ENCODE measurements around the gene PLA2G4F.
A peak's percentile ranks its signal among the peaks of the same experiment; 100 is the strongest.

PLA2G4F gene

DNA sequence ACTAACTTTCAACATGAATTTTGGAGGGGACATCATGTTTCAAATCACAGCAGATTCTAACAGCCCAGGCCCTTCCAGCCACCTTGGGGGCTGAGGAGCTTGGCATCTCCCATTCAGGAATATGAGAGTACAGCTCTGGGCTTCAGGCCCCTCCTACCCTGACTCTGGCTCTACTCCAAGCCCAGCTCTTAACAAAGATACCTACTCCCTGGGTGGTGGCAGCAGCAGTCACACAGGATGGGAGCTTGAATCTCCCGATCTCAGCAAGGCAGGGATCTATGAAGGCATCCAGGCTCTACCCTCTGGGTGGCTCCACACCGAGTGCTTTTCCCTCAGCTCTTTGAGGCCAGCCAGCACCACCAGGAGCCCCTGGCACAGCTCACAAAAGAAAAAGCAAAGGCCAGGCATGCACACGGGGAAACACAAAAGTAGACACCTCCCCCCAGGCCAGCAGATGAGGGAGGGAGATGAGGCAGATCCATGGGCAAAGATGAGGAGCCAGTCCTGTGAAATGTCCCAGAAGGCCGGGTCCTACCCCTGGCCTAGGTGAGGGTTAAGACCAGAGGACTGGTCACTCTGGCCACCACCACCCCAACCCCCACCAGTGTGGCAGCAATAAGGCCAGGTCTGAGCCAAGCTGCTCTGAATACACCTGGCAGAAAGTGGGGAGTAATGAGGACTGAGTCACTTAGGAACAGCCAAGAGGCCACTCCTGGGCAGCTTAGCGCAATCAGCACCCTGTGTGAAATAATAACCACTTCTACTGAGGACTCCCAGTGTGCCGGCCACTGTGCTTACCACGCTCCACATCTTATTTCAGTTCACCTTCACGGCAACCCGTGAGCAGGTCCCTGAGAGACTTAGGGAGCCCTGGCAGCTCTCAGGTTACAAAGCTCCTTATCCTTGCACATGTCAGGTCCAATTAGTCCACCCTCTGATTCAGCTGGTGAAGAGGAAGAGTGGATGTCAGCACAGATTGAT, 24.3 kb downstream of the PLA2G4F start:
- no peak for DNase-seq (ENCODE audit: low spot score)

DNA sequence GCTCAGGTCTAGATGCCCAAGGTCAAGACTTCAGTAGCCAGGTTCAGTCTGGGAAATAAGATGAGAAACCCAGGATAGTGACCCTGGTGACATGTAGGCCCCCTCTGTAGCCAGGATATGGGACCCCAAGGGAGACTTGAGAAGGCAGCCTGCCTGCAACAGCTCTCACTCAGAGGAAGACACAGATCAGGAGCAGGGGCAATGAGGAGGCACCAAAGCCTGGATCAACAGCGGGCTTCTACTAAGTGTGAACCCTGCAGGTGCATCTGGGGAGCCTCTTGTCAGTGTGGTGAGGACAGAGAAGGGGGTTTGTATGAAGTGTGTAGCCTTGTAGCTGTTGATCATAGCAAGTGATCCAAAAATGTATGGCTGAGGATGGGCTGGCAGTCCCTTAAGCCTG, 25.4 kb downstream of the PLA2G4F start:
- no peak for DNase-seq (ENCODE audit: low spot score)

DNA sequence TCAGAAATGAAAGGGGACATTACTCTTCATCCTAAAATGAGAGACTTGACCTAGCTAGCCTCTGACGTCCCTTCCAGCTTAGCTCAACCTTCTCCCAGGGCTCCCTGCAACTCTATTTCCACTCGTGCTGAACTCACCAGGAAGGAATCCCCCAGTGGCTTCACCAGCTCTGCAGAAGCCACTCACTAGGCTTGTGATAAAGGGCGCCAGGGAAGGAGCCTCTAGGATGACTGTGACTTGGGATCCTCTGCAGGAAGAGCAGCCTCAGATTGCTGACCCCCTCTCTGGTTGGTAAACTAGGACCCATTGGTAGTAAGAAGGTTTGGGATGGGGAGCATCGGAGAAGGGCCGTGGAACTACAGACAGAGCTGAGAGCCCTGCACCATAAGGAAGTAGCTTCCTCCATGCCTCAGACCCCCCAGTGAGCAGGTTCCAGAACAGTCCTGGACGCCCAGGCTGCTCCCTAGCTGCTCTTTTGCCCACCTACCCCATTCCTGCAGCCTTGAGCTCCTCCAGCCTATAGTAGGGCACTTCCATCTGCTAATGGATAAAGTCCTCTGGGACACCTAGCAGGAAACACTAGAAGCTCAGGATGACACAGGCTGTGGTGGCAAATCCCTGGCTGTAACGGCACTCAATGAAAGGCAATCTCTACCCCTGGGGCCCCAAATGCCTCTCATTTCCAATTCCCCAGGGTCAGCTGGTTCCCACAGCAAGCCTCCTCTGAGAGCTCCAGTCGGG, 26.0 kb downstream of the PLA2G4F start:
- DNase-seq (ENCODE audit: low spot score), result no peak

DNA sequence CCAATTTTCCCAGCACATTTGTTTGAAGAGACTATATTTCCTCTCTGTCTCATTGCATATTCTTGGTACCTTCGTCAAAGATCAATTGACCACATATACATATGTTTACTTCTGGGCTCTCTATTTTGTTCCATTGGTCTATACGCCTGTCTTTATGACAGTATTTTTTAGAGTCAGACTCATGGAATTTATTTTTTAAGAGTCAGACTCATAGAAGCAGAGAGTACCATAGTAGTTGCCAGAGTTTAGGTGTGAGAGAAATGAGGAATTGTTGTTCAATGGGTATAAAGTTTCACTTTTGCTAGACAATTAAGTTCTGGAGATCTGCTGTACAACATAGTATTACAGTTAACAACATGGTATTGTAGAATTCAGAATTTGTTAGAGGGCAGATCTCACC, 27.1 kb downstream of the PLA2G4F start:
- DNase-seq (ENCODE audit: low spot score), result no peak

DNA sequence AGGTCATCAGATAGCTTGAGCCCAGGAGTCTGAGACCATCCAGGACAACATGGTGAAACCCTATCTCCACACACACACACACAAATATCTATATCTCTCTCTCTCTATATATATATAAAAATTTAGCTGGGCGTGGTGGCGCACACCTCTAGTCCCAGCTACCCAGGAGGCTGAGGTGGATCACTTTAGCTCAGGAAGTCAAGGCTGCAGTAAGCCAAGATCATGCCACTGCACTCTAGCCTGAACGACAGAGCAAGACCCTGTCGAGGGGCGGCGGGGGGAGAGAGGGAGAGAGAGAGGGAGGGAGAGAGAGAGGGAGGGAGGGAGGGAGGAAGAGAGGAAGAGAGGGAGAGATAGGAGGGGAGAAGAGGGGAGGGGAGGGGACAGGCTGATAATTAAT, 28.0 kb downstream of the PLA2G4F start:
- no peak for DNase-seq (ENCODE audit: low spot score)

DNA sequence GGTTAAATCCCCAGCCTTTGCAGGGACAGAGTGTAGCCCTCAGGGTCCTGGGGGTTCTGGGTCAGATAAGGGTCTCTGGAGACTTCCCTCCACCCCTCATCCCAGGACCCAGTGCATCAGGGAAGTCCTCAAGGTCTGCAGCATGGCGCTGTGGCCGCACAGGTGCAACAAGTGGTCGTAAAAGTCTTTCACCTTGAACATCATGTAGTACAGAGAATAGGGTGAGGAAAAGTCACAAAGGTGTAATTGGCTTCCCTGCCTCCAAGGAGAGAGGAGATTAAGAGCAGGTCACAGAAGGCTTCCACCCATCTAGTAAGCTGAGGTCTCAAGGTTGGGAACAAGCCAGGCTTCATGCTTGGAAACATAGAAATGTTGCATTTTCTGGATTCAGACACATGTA, 32.9 kb downstream of the PLA2G4F start:
- DNase-seq (ENCODE audit: low spot score), result no peak

DNA sequence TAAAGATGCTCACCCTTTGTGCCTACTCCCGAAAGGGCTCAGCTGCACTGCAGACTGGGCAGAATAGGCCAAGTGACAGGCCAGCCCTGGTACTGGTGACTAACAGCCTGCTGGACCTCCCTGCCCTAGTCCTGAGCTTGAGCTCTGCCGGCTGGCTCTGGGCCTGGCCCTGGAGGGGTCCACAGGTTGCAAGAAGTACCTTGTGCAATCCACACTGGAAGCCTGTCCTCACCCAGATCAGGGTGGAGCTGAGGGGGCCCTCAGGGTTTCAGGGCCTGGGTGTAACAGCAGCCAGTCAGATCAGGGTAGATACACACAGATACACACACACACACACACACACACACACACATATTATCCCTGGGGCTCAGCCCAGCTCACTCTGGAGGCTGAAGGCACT, 34.8 kb downstream of the PLA2G4F start:
- DNase-seq (ENCODE audit: low spot score), result no peak

DNA sequence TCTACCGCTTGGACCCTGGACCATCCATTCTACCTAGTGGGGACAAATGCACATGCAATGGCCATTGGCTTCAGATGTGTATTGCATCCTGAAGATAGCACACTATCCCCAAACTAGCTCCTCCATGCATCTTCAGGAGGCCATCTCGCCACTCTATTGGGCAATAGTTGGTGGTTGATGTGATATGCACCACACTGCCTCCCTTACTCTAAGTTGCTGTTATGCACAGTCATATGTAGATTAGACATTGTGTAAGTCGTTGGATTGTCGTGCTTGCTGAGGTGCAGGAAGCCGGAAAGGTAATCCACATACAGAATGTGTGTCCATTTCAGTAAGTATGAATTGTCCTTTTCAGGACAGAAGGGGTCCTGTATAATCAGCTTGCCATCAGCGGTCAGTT, 35.4 kb downstream of the PLA2G4F start:
- no peak for DNase-seq (ENCODE audit: low spot score)

DNA sequence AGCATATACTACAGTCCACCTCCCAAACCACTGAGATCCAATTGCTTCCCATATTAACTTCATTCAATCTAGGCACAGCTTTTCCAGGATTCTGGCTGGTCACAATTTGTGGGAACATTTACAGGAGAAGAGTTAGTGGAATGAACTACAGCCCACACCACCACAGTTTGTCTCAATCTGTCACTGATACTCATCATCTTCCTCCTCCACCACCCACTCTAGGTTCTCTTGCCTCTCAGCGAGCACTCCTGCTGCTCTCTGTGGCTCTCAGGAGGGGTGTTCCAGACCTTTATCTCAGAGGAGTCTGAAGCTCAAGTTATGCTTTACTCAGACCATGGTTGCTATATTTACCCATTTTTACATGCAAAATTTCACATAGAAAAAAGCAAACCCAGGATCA, 36.2 kb downstream of the PLA2G4F start:
- DNase-seq (ENCODE audit: low spot score), result no peak

DNA sequence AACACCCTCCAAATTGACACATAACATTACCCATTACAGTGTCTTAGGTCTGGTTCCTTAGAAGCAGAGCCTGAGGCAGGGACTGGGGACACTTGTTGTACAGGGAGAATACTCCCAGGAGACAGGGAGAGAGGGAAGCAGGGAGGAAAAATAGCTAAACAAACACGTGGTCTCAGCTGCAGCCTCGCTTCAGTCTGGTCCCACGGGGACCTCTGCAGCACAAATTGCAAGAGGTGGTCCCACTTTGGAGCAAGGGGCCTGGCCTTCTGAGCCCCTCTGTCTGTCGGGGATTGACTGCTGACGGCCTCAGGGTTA, 37.0 kb downstream of the PLA2G4F start:
- no peak for DNase-seq (ENCODE audit: low spot score)

DNA sequence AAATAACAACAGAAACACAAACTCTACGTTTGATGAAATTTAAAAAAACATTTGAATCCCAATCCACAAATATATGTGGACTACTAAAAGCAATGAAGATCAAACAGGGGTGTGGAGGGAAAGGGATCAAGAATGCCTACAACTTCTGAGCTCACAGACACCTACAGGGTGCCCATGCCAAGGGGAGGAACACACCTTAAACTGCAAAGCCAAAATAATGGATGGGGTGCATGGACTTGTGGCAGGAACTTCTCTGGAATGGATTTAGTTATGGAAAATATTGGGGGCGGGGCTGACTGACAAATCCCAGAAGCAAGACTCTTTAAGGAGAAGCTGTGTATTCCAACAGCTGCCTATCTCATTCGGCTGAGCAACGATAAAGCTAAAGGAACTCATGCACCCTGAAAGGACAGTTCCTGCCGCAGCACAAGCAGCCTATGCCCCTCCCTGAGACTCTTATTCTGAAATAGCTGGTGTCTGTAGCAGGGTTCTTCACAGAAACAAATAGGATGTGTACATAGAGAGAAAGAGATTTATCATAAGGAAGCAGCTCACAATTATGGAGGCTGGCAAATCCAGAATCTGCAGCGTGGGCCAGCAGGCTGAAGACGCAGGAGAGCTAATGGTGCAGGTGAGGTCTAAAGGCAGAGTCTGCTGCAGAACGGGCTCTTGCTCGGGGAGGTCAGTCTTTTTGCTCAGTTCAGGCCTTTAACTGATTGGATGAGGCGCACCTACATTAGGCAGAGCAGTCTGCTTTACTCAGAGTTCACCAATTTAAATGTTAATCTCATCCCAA, 37.6 kb downstream of the PLA2G4F start:
- DNase-seq (ENCODE audit: low spot score), result no peak

DNA sequence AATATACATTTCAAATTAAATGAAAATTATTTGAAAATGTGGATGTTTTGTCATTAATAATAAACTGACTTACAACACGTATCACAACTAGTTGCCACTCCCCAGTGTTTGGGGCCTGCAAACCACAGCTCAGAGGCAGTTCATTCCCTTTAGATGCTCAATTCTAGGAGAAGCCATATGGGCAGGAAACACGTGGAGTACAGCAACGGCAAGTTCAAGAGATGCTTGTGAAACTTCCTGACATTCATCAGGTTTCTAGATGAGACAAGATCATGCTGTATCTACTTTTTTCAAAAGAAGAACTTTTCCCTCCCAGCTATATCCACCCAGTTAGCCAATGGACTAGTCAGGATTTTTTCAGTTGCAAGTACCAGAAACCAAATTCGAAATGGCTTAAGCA, 44.5 kb downstream of the PLA2G4F start:
- no peak for DNase-seq (ENCODE audit: low spot score)

DNA sequence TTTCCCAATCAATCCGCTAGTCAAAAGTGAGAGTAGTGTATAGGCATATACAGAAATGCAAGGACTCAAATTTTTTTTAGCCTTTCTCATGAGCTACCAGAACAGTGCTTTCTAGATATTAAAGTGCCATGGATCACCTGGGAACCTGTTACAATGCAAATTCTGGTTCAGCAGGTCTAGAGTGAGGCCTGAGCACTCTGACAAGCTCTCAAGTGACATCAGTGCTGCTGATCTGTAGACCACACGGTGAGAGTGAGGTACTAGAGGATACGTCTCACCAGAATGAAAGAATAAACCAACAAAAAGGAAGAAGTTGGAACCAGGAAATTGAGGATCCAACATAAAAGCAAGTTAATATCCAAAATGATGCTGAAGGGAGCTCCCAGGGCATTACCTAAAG, 46.1 kb downstream of the PLA2G4F start:
- DNase-seq (ENCODE audit: low spot score), result no peak

DNA sequence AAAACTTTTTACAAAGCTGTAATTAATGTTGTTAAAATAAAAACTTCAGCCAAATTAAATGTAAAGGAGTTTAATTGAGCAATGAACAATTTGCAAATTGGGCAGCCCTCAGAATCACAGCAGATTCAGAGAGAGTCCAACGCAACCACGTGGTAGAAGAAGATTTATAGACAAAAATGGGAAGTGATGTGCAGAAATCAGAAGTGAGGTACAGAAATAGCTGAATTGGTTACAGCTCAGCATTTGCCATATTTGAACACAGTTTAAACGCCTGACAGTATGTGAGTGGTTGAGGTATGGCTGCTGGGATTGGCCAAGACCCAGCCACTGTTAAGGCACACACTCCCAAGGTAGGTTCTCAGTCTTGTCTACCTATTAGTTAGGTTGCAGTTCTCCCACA, 47.6 kb downstream of the PLA2G4F start:
- no peak for DNase-seq (ENCODE audit: low spot score)

DNA sequence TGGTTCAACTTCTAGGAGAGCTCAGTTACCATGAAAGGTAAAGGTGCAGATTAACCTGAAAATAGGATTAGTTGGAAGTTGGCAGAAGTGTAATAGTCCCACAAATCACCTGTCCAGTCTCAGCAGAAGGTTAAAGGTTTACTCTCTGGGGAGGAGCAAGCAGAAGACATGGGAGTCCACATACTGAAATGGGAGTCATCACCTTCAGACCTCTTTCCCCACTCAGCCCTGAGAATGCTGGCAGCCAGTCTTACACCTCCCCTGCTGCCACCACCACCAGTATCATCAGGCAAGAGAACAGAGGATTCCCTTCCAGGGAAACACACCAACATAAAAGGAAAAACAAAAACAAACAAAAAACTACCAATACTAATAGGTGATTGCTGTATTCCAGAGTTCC, 48.2 kb downstream of the PLA2G4F start:
- no peak for DNase-seq (ENCODE audit: low spot score)

DNA sequence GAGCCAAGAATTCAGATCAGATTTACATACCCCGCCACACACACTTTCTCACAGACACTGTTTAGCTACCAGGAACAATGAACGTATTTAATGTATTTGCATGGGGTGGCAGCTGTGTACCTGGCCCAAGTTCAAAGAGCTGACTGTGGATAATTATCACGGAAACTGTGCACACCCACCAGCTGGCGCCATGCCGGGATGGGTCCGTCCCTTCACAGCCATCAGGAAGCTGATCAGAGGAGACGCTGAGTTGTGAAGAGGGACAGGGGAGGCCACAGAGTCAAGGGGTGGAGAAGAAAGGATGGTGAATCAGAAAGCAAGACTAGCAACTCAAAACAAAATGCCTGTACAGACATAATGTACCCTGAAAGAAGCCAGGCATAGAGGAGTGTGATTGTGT, 49.0 kb downstream of the PLA2G4F start:
- DNase-seq (ENCODE audit: low spot score), result peak; percentile 43

DNA sequence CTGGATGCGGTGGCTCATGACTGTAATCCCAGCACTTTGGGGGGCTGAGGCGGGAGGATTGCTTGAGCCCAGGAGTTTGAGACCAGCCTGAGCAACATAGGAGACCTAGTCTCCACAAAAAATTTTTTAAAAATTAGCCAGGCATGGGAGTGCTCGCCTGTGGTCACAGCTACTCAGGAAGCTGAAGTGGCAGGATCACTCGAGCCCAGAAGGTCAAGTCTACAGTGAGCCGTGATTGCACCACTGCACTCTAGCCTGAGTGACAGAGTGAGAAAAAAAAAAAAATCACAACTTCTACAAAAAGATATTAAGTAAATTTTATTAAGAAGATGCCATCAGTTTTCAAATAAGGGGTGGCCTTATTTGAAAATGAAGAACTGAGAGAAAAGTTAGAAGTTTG, 50.1 kb downstream of the PLA2G4F start:
- no peak for DNase-seq (ENCODE audit: low spot score)

DNA sequence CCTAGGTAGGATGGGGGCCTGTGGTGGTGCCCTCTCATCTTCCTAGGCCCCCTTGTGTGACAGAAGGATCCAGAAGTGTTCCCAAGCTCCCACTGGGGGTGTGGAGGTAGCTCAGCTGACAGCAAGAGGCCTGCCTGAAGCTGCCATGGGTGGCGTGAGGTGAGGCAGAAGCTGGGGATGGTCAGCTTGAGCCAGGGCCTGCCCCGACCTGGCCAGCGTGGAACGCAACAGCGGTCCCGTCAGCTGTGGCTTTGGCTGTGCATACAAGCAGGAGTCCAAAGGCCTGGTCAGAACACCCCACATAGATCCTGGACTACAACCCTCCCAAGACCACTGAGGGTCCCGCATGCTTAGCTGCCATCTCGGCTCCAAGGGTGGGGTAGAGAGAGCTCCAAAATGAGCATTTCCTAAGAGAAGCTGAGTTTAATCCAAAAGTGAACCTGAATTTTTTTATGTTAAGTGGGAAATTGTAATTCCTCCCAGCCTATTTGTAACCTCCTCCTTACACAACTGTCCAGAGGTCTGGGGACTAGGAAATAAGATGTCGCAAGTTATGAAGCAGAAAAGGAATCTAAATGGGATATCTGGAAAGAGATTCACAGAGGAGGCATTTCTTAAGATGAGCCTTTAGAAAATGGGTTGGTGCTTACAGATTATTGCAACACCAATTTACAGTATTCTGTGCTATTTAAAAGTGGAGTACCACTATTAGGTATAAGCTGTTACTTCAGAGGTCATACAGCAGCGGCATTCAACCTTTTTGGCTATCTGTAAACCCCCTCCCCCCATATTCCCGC, 52.1 kb downstream of the PLA2G4F start:
- DNase-seq (ENCODE audit: low spot score), result no peak

DNA sequence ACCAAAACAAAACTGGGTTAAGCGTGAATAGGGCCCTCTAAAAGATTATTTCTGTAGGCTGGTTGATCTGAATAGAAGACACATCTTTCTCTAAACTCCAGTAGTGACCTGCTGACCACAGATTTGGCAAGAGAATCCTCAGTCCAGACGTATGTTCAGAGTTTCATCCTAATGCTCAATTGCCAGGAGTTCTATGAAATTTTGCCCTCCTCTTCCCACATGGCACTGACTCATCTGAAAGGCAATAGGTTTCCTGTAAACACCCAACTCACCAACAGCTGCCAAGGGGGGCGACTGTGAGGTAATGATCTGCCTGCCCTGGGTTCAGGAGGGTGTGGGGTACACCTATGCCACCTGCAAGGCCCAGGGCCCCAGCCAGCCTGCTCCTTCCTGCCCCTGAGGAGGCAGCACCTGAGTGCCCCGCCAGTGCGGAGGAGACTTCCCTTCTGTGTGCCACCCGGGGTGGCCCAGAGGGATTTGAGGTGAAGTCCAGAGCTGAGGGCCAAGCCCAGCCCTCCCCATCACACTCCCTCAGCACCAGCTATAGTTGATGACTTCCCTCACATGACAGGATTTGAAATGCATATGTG, 53.7 kb downstream of the PLA2G4F start:
- DNase-seq (ENCODE audit: low spot score), result no peak

DNA sequence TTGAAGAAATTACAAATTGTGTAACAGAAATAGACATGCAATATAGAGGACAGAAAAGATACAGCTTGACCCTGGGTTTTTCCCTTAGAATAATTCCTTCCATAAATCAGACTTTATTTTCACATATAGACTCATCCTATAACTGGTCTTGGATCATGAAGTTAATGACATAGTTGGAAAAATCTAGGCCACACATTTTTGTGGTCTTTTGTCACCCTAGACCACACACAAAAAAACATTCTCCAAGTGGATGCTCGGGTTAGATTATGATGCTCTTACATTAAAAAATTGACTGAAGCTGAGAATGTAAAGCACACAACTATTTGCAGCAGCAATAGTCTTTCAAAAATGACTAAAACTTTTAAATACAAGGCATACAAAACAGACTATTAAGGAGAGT, 54.6 kb downstream of the PLA2G4F start:
- no peak for DNase-seq (ENCODE audit: low spot score)

DNA sequence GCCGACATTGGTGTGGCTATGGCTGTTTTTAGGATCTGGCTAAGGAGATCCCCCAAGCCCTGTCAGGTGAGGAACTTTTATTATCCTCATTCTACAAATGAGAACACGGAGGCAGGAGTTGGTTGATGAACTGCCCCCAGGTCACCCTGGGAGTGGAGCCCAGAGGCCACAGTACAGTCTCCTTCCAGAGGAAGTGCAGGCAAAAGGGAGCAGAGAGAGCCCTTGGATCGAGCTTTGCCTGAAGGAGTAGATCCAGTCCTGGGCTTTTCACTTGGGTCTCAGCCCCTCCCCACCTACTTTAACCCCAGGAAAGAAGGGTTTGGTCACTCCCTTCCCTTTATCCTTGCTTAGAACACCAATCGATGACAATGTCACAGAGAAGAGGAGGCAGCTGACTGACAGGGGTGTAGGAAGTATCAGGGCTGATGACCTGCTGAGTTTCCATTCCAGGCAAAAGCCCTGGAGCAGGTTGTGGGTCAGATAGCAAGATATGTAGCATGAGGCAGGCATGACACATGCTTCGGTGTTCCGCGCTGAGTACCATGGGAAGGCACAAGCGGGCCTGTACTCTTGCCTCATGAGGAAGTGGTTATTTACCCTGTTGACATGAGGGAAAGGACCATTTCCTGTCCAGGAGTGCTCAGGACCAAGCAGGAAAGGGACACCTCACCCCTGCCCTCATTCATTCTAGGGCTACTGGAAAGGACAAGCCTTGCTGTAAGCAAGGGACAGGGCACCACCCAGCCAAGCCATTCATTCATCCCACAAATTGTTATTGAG, 56.2 kb downstream of the PLA2G4F start:
- no peak for DNase-seq (ENCODE audit: low spot score)
